ENCODE results near the gene ENTREP3. TPM values are rescaled to one million over a fixed set of nuclear protein-coding genes. Genes with fewer than 3 reads are reported as not detected.
A peak's percentile ranks its signal among the peaks of the same experiment; 100 is the strongest.

The ENTREP3 gene
- total and polyA plus RNA-seq, 4 experiments from 2014 or later: 0.50 to 12.2 (median 6.1) TPM

DNA sequence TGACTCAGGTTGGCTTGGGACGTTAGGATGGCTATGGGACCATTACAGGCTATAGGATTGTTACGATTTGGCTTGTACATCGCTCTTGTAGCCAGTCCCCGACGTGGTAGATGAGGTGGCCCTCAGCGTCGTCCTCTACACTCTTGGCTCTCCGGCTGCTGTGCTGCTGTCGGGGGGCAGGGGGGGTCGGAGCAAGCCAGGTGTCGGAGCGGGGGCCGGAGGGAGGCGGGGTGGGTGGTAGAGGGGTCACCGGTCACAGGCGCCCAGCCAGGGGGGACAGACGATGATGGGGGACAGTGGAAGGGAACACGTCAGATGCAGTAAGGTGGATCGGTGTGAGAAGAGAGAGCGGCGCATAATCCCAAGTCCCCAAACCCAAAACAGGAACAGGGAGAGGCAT, 13.3 kb upstream of the ENTREP3 start:
- Mint-ChIP-seq H3K27ac (no peak overlapping the region), H3K27me3 (no peaks in the 10 kb centered on the region), H3K36me3 (peaks cover 47 to 82% of the 10 kb centered on the region in 2 donors), H3K4me1 (peaks cover 17 to 30% (median 22%) of the 10 kb centered on the region in 4 donors), H3K9me3 (peaks cover 0 to 2% (median 0%) of the 10 kb centered on the region in 8 donors), H3K4me3 (no peak overlapping the region)
- no peaks in the 10 kb centered on the region for H3K9me3 ChIP-seq (ENCODE audit: control insufficient read depth in 1 of 2, low read length in 2 of 2)
- DNase-seq: no peak
- H3K4me1 ChIP-seq (ENCODE audit: insufficient read depth, low read length): peaks cover 16% of the 10 kb centered on the region
- intact Hi-C loops (cut with micrococcal nuclease): no loop called here
- ChIA-PET POLR2A (ENCODE audit: partially characterized antibody) (no interaction called here), CTCF (ENCODE audit: partially characterized antibody) (interaction anchor here (6.1 kb wide), 1 partner anchor 18 kb away, joined by 53 read pairs; no protein-coding TSS in a partner anchor)
- no peak overlapping the region for H3K4me3 ChIP-seq (ENCODE audit: low read length in 2 of 2)
- peaks cover 63% of the 10 kb centered on the region for H3K36me3 ChIP-seq (ENCODE audit: insufficient read depth, low read length)
- H3K27me3 ChIP-seq (ENCODE audit: insufficient read depth, low read length): no peaks in the 10 kb centered on the region
- no peak overlapping the region for H3K27ac ChIP-seq (ENCODE audit: low read depth, low read length)

DNA sequence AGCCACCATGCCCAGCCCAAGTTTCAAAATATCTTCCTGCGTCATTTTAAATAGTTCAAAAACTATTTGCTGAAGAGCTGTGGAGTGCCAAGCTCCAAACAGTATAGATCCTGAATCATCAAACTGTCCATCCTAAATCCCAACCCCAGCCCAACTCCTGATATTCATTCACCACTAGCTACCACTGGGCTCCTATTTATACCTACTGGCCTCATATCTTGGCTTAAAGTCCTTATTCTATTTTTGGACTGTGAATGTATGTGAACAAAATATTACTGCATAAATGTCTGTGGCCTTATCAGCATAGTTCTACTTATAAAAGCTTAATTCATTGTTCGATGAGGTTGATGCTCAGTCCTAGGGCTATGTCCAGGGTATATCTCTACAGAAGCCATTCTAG, 12.1 kb upstream of the ENTREP3 start:
- peaks cover 63% of the 10 kb centered on the region for H3K36me3 ChIP-seq (ENCODE audit: insufficient read depth, low read length)
- Mint-ChIP-seq H3K27me3 (no peaks in the 10 kb centered on the region), H3K27ac (no peak overlapping the region), H3K36me3 (peaks cover 49 to 83% of the 10 kb centered on the region in 2 donors), H3K4me1 (peaks cover 12 to 31% (median 19%) of the 10 kb centered on the region in 4 donors), H3K9me3 (no peaks in the 10 kb centered on the region), H3K4me3 (no peak overlapping the region)
- no peaks in the 10 kb centered on the region for H3K9me3 ChIP-seq (ENCODE audit: control insufficient read depth in 1 of 2, low read length in 2 of 2)
- no peak overlapping the region for H3K27ac ChIP-seq (ENCODE audit: low read depth, low read length)
- POLR2A ChIA-PET (ENCODE audit: partially characterized antibody): interaction anchor here (0.5 to 3.9 kb wide), 3 partner anchors 12 to 370 kb away, joined by 3 to 16 read pairs (median 4); partner anchors contain the start of gene ENTREP3
- no peak overlapping the region for H3K4me3 ChIP-seq (ENCODE audit: low read length in 2 of 2)
- H3K27me3 ChIP-seq (ENCODE audit: insufficient read depth, low read length): no peaks in the 10 kb centered on the region
- CTCF ChIA-PET (ENCODE audit: partially characterized antibody): interaction anchor here (1.0 to 6.1 kb wide), 3 partner anchors 13 to 56 kb away, joined by 3 to 53 read pairs (median 4); no protein-coding TSS in a partner anchor
- no peak for DNase-seq
- intact Hi-C loops (cut with micrococcal nuclease): no loop called here
- H3K4me1 ChIP-seq (ENCODE audit: insufficient read depth, low read length): peaks cover 15% of the 10 kb centered on the region

DNA sequence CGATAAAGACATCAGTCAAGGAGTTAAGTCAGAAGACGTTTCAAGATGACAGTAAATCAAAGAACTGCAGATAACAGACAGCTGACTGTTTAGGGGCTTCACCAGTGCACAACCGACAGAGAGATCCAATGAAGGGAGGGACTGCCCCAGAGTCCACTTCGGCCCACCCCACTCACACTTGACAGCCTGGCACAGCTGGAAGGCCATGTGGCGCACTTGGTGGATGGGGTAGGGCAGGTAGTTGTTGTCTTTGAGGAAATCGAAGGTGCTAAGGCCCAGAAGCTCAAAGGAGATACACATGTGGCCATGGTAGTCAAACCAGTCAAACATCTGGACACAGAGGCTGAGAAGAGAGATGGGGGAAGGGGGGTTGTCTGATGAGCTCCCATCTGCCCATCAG, 11.3 kb upstream of the ENTREP3 start:
- Mint-ChIP-seq H3K4me1 (peaks cover 12 to 31% (median 19%) of the 10 kb centered on the region in 4 donors), H3K27me3 (no peaks in the 10 kb centered on the region), H3K27ac (peak overlapping the region in 1 of 7 donors; percentile 24), H3K4me3 (no peak overlapping the region), H3K9me3 (peaks cover 0 to 3% (median 0%) of the 10 kb centered on the region in 8 donors), H3K36me3 (peaks cover 51 to 87% of the 10 kb centered on the region in 2 donors)
- POLR2A ChIA-PET (ENCODE audit: partially characterized antibody): interaction anchor here (0.5 to 3.9 kb wide), 4 partner anchors 11 to 61 kb away, joined by 3 to 16 read pairs (median 4); partner anchors contain the start of gene ENTREP3
- Histone ChIP-seq H3K36me3 (ENCODE audit: insufficient read depth, low read length) (peaks cover 63% of the 10 kb centered on the region), H3K9me3 (ENCODE audit: control insufficient read depth in 1 of 2, low read length in 2 of 2) (no peaks in the 10 kb centered on the region), H3K27me3 (ENCODE audit: insufficient read depth, low read length) (no peaks in the 10 kb centered on the region), H3K4me1 (ENCODE audit: insufficient read depth, low read length) (peaks cover 9% of the 10 kb centered on the region), H3K4me3 (ENCODE audit: low read length in 2 of 2) (no peak overlapping the region), H3K27ac (ENCODE audit: low read depth, low read length) (no peak overlapping the region)
- CTCF ChIA-PET (ENCODE audit: partially characterized antibody): interaction anchor here (1.0 to 6.1 kb wide), 5 partner anchors 10 to 57 kb away, joined by 3 to 53 read pairs (median 5); no protein-coding TSS in a partner anchor
- no peak for DNase-seq
- intact Hi-C loops (cut with micrococcal nuclease): no loop called here

DNA sequence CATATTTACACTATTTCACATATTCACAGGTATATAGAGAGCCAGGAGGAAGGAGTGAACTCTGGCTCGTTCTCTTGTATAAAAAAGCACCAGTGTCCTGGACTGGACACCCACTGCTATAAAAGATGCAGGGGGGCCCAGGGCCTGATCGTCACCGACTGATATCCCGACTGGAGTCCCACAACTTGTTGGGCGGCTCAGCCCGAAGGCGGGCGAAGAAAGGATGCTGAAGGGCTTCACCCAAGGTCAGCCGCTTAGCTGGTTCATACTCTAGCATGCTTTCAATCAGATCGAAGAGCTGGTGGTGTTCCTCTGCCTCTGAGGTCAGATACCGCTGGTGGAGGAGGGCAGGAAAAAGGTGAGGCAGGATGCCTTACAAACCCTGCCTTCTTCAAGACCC, 7.8 kb upstream of the ENTREP3 start:
- CTCF ChIA-PET (ENCODE audit: partially characterized antibody): interaction anchor here (0.7 to 6.1 kb wide), 3 partner anchors 10 to 61 kb away, joined by 3 to 53 read pairs (median 3); partner anchors contain the start of gene CLK2
- no peak overlapping the region for H3K4me3 ChIP-seq (ENCODE audit: low read length in 2 of 2)
- H3K9me3 ChIP-seq (ENCODE audit: control insufficient read depth in 1 of 2, low read length in 2 of 2): no peaks in the 10 kb centered on the region
- POLR2A ChIA-PET (ENCODE audit: partially characterized antibody): interaction anchor here (0.9 to 1.7 kb wide), 4 partner anchors 10 to 45 kb away, joined by 4 to 13 read pairs (median 5); partner anchors contain the start of gene CLK2
- H3K4me1 Mint-ChIP-seq: peaks cover 12 to 36% (median 28%) of the 10 kb centered on the region in 4 donors
- H3K36me3 ChIP-seq (ENCODE audit: insufficient read depth, low read length): peaks cover 49% of the 10 kb centered on the region
- no peaks in the 10 kb centered on the region for H3K27me3 Mint-ChIP-seq
- H3K9me3 Mint-ChIP-seq: peaks cover 0 to 3% (median 0%) of the 10 kb centered on the region in 8 donors
- intact Hi-C loops (cut with micrococcal nuclease): no loop called here
- no peaks in the 10 kb centered on the region for H3K27me3 ChIP-seq (ENCODE audit: insufficient read depth, low read length)
- no peak for DNase-seq
- H3K27ac ChIP-seq (ENCODE audit: low read depth, low read length): peak overlapping the region; percentile 86
- H3K4me1 ChIP-seq (ENCODE audit: insufficient read depth, low read length): peaks cover 23% of the 10 kb centered on the region
- peak overlapping the region; percentile 75 to 98 (median 97) for H3K27ac Mint-ChIP-seq
- peak overlapping the region; percentile 53 to 100 (median 98) for H3K4me3 Mint-ChIP-seq
- H3K36me3 Mint-ChIP-seq: peaks cover 43 to 75% of the 10 kb centered on the region in 2 donors

DNA sequence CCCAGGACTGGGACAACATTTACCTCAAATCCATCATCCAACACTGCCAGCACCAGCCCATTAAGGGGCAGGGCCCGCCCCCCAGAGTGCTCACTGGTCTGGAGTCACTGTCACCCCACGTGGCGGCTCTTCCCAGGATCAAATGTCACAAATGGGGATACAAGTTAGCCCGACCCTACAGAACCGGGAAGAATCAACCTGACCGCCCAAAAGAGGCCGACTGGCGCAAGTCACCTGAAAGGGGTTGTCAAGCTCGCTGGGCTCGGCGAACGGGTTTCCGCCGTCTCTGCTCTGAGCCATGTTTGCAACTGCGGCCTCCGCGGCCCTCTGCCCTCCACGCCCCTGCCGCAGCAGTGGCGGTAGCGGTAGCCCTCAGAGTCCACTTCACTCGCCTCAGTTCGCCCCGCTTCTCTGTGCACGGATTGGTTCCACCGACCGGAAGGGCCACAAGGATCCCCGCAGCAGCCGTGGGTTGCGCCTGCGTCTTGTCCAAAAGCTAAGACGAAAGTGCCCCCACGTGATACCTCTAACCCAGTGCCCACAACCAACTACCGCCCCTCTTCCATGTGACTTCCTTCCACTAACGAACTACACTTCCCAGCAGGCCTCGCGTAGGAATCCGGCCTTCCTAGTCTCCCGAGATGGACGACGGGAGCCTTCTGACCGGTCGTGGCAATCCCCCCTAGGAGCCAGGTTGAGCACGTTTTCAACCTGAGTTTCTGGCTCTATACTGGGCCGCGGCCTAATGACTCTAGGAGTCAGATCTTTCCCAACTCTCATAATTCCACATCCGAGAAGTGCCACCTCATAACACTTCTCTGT, 6.8 kb upstream of the ENTREP3 start, which contains the start of gene SCAMP3:
SCAMP3 (minus strand) TSS at position 509 of the 822 bp plus-strand sequence; CDS start at position 300, 209 bp downstream.
- peaks cover 0 to 3% (median 0%) of the 10 kb centered on the region in 8 donors for H3K9me3 Mint-ChIP-seq
- intact Hi-C loops (cut with micrococcal nuclease): loop anchor here (1.0 kb wide), 3 partner anchors 11 to 46 kb away; partner anchors contain the start of genes CLK2, FDPS and HCN3
- H3K9me3 ChIP-seq (ENCODE audit: control insufficient read depth in 1 of 2, low read length in 2 of 2): no peaks in the 10 kb centered on the region
- H3K4me3 ChIP-seq (ENCODE audit: low read length in 2 of 2): peak within 1 kb of the TSS; percentile 94
- peak; percentile 82 to 94 (median 84) for DNase-seq
- peaks cover 41 to 72% of the 10 kb centered on the region in 2 donors for H3K36me3 Mint-ChIP-seq
- H3K27ac Mint-ChIP-seq: peak within 1 kb of the TSS; percentile 86 to 99 (median 97)
- no peaks in the 10 kb centered on the region for H3K27me3 Mint-ChIP-seq
- H3K27ac ChIP-seq (ENCODE audit: low read depth, low read length): peak within 1 kb of the TSS; percentile 86
- CTCF ChIA-PET (ENCODE audit: partially characterized antibody): interaction anchor here (0.9 to 4.7 kb wide), 9 partner anchors 11 to 329 kb away, joined by 3 to 77 read pairs (median 4); partner anchors contain the start of genes CLK2, FDPS and KRTCAP2
- peaks cover 23% of the 10 kb centered on the region for H3K4me1 ChIP-seq (ENCODE audit: insufficient read depth, low read length)
- peak within 1 kb of the TSS; percentile 95 to 100 (median 99) for H3K4me3 Mint-ChIP-seq
- H3K4me1 Mint-ChIP-seq: peaks cover 12 to 40% (median 30%) of the 10 kb centered on the region in 4 donors
- H3K36me3 ChIP-seq (ENCODE audit: insufficient read depth, low read length): peaks cover 45% of the 10 kb centered on the region
- POLR2A ChIA-PET (ENCODE audit: partially characterized antibody): interaction anchor here (0.5 to 4.5 kb wide), 17 partner anchors 10 to 1021 kb away, joined by 3 to 59 read pairs (median 3); partner anchors contain the start of genes CLK2, FDPS, KRTCAP2 and PBXIP1
- H3K27me3 ChIP-seq (ENCODE audit: insufficient read depth, low read length): no peaks in the 10 kb centered on the region

DNA sequence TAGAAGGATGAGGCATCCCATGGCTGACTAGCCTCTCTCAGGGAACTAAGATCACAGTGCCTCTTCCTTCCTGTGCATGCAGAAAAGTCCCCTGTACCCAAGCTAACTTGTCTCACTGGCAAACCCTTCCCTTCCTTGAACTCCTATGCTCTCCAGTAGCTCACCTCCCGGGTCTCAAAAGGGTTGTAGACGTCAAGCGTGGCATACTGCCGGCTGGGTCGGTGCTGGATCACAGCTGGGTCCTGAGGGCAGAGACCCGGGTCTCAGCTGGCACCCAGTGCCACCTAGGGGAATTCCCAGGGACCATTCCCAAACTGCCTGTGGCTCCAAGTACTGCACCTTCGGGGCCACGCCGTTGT, 6.2 kb upstream of the ENTREP3 start:
- DNase-seq: peak in 2 of 5 donors; percentile 21 to 54
- Histone ChIP-seq H3K4me1 (ENCODE audit: insufficient read depth, low read length) (peaks cover 23% of the 10 kb centered on the region), H3K9me3 (ENCODE audit: control insufficient read depth in 1 of 2, low read length in 2 of 2) (no peaks in the 10 kb centered on the region), H3K4me3 (ENCODE audit: low read length in 2 of 2) (peak overlapping the region; percentile 94), H3K36me3 (ENCODE audit: insufficient read depth, low read length) (peaks cover 47% of the 10 kb centered on the region), H3K27me3 (ENCODE audit: insufficient read depth, low read length) (no peaks in the 10 kb centered on the region), H3K27ac (ENCODE audit: low read depth, low read length) (peak overlapping the region; percentile 86)
- H3K27ac Mint-ChIP-seq: peak overlapping the region; percentile 86 to 99 (median 97)
- ChIA-PET POLR2A (ENCODE audit: partially characterized antibody) (interaction anchor here (0.5 to 4.5 kb wide), 16 partner anchors 11 to 1021 kb away, joined by 3 to 59 read pairs (median 4); partner anchors contain the start of genes CLK2, FDPS, KRTCAP2 and PBXIP1), CTCF (ENCODE audit: partially characterized antibody) (interaction anchor here (1.1 to 4.7 kb wide), 8 partner anchors 11 to 330 kb away, joined by 3 to 77 read pairs (median 4); partner anchors contain the start of genes CLK2 and FDPS)
- intact Hi-C loops (cut with micrococcal nuclease): no loop called here
- no peaks in the 10 kb centered on the region for H3K27me3 Mint-ChIP-seq
- peaks cover 0 to 3% (median 0%) of the 10 kb centered on the region in 8 donors for H3K9me3 Mint-ChIP-seq
- peaks cover 42 to 72% of the 10 kb centered on the region in 2 donors for H3K36me3 Mint-ChIP-seq
- peak overlapping the region; percentile 95 to 100 (median 99) for H3K4me3 Mint-ChIP-seq
- H3K4me1 Mint-ChIP-seq: peaks cover 16 to 46% (median 34%) of the 10 kb centered on the region in 4 donors

Data from CD4-positive, alpha-beta memory T cell (primary cell).